Heart left ventricle (tissue), 16 donors: ENCODE results near the gene CBLB. TPM values are rescaled to one million over a fixed set of nuclear protein-coding genes. Genes with fewer than 3 reads are reported as not detected.

Experiments
- ATAC-seq, 4 donors: fragments of 200-7000 bp; cut with Tn5 transposase; one replicate each; pipeline ENCODE4 v1.9.1; 2020 to 2022; ENCODE audit warnings: moderate library complexity in 4 of 4, mild to moderate bottlenecking in 3 of 4, moderate number of reproducible peaks in 1 of 4
- DNase-seq, 5 donors: peaks; one replicate each; pipeline ENCODE4 v3.0.0-alpha.2; 2020
- H3K27ac ChIP-seq, 12 donors: fragments of 200-600 bp; sonication (generic) in 4 of 12; one replicate each; pipeline versions ENCODE4 v1.5.0 to v1.8.0; 2016 to 2022; ENCODE audit warnings: mild to moderate bottlenecking in 2 of 12
- H3K27me3 ChIP-seq, 9 donors: fragments of 200-600 bp; sonication (generic) in 2 of 9; one replicate each; pipeline versions ENCODE4 v1.5.1 to v1.8.0; 2016 to 2022; ENCODE audit warnings: mild to moderate bottlenecking in 3 of 9
- H3K36me3 ChIP-seq, 9 donors: fragments of 200-600 bp; sonication (generic) in 2 of 9; one replicate each; pipeline versions ENCODE4 v1.5.0 to v1.8.0; 2018 to 2022; ENCODE audit warnings: mild to moderate bottlenecking in 2 of 9
- H3K4me1 ChIP-seq, 12 donors: fragments of 200-600 bp; sonication (generic) in 4 of 12; one replicate each; pipeline versions ENCODE4 v1.5.0 to v1.8.0; 2016 to 2022; ENCODE audit warnings: mild to moderate bottlenecking in 3 of 12
- H3K4me3 ChIP-seq, 12 donors: fragments of 200-600 bp; sonication (generic) in 4 of 12; one replicate each; pipeline versions ENCODE4 v1.5.0 to v1.8.0; 2017 to 2022; ENCODE audit warnings: mild to moderate bottlenecking in 9 of 12, moderate library complexity in 4 of 12
- H3K9me3 ChIP-seq, 12 donors: fragments of 200-600 bp; sonication (generic) in 4 of 12; one replicate each; pipeline versions ENCODE4 v1.5.0 to v1.8.0; 2016 to 2022; ENCODE audit warnings: mild to moderate bottlenecking in 1 of 12
- POLR2A ChIP-seq, 2 donors: fragments of 450-650 bp; IDR thresholded peaks; one replicate each; pipeline ENCODE4 v1.6.1; 2017; ENCODE audit warnings: antibody characterized with exemption in 2 of 2, mild to moderate bottlenecking in 2 of 2, moderate library complexity in 2 of 2
- WGBS, 4 donors: extraction: QIAGEN DNeasy Blood & Tissue Kit in 2 of 4; methylation state at CpG; one replicate each; pipeline versions ENCODE4 v1.1.5 to v1.1.7; 2013 to 2018; 5-methylcytosine and 5-hydroxymethylcytosine counted together
- intact Hi-C, 10 donors: fragments of 100-400 bp; cut with DNase I; formaldehyde crosslinking; loops; one replicate each; pipeline versions ENCODE4 v1.11.1 to v1.14.2; 2022
- polyA plus RNA-seq, 2 donors: library from polyadenylated mRNA; stranded (reverse); fragments of 200-250 nt; gene quantifications; one replicate each; pipeline ENCODE4 v1.2.3, GENCODE V29; 2013
- total RNA-seq, 9 donors: library from RNA; depleted of rRNA in 2 of 9; stranded (reverse); fragments of >200 nt in 2 of 9; fragmentation: NEBNext Ultra II Directional in 3 of 9; extraction: Animal tissue kit (Norgen Biotek cat#: 25700) in 3 of 9; gene quantifications; one replicate each; pipeline versions ENCODE4 v1.1.0 to v1.2.4, GENCODE V29; 2016 to 2023
- TF ChIP-seq, protein P1 (sequence below), 12 donors: fragments of 200-600 bp; sonication (generic) in 4 of 12; IDR thresholded peaks; one replicate each; pipeline versions ENCODE4 v1.5.0 to v1.8.0; 2018 to 2022; ENCODE audit warnings: antibody characterized with exemption in 12 of 12, mild to moderate bottlenecking in 5 of 12
- donor health status: ischemic (EF 13 %, LVEDD 7.1; RV severe dilation, severe dysfunction).
- donor health status: healthy with polysubstance abuse.
- donor health status: DM: no; HTN: yes; CAD: no.
- donor health status: DM: no; HTN: no; CAD: no.
- donor health status: ischemic (EF 25% LVEDD 6.9; RV normal size, moderate dysfunction).
- donor health status: ischemic (EF 25% LVEDD 5.7; RV mildly dilated, moderate dysfunction).
- donor health status: healthy.
- donor health status: DM: yes; HTN: yes; CAD: no.
- donor health status: ischemic (EF 35%, LVEDD 5.7; RV mildly dilated, moderate dysfunction).
- donor health status: nonischemic (EF 11% LVEDD 7.7; RV severe dilation, severe dysfunction).
- donor health status: DM: yes; HTN: yes; CAD: no.
- donor health status: PGD.
- donor health status: ischemic (EF 29% LVEDD 5.4; RV normal size, mild dysfunction).
- donor health status: nonischemic (EF 23%, LVEDD 6.1; RV moderate dilation, normal function).

CBLB gene
- total and polyA plus RNA-seq, 11 donors, result 18.6 to 74.4 (median 42.3) TPM

DNA sequence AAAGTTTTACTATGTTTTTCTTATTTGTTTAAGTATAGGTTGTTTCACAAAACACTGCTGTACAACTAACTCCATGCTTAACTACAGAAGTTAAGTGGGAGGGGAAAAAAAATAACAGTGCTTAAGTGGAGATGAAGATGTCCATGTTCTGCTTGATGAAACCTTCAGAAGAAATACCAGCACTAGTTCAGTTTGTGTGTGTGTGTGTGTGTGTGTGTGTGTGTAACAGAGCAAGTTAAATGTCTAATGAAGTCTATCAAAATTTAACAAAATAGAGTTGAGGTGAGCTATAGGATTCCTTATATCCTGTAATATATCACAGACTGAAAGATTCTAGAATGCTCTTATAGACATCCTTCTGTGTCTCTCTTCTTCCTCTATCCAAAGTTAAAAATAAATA is 44.1 kb upstream of the CBLB start:
- Histone ChIP-seq H3K27me3 (no peaks in the 10 kb centered on the region), H3K27ac (no peak overlapping the region), H3K9me3 (peaks cover 0 to 20% (median 6%) of the 10 kb centered on the region in 12 donors), H3K4me1 (peaks cover 0 to 6% (median 2%) of the 10 kb centered on the region in 12 donors), H3K36me3 (no peaks in the 10 kb centered on the region), H3K4me3 (no peak overlapping the region)
- DNase-seq (no peak), ATAC-seq (no peak)
- TF ChIP-seq, protein P1, sequence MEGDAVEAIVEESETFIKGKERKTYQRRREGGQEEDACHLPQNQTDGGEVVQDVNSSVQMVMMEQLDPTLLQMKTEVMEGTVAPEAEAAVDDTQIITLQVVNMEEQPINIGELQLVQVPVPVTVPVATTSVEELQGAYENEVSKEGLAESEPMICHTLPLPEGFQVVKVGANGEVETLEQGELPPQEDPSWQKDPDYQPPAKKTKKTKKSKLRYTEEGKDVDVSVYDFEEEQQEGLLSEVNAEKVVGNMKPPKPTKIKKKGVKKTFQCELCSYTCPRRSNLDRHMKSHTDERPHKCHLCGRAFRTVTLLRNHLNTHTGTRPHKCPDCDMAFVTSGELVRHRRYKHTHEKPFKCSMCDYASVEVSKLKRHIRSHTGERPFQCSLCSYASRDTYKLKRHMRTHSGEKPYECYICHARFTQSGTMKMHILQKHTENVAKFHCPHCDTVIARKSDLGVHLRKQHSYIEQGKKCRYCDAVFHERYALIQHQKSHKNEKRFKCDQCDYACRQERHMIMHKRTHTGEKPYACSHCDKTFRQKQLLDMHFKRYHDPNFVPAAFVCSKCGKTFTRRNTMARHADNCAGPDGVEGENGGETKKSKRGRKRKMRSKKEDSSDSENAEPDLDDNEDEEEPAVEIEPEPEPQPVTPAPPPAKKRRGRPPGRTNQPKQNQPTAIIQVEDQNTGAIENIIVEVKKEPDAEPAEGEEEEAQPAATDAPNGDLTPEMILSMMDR (IDR thresholded peaks at IDR 0.05), result no peak
- TF ChIP-seq POLR2A (IDR thresholded peaks at IDR 0.05), result no peak
- intact Hi-C loops, result no loop called here

DNA sequence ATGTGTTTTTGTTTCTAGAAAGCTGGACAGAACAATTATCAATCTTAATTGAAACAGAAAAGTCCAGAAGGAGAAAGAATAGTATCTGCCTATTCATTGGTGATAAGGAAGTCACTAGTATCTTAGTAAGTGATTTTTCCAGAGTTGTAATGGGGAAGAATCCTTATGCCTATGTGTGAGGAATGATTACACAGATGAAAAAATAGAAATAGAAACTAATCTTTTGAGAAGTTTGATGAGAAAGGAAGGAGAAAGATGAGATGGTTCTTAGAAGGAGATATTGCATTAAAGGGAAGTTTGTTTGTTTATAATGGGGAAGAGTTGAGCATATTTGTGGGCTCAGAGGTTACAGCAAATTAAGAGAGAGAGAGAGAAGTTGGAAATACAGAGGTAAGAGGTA is 42.7 kb upstream of the CBLB start:
- Histone ChIP-seq H3K4me3 (no peak overlapping the region), H3K36me3 (no peaks in the 10 kb centered on the region), H3K27ac (peak overlapping the region in 1 of 12 donors; percentile 42), H3K9me3 (peaks cover 0 to 17% (median 5%) of the 10 kb centered on the region in 12 donors), H3K4me1 (peaks cover 0 to 20% (median 14%) of the 10 kb centered on the region in 12 donors), H3K27me3 (no peaks in the 10 kb centered on the region)
- intact Hi-C loops, result no loop called here
- DNase-seq (no peak), ATAC-seq (no peak)
- TF ChIP-seq, protein P1 (IDR thresholded peaks at IDR 0.05), result no peak
- TF ChIP-seq POLR2A (IDR thresholded peaks at IDR 0.05), result no peak

DNA sequence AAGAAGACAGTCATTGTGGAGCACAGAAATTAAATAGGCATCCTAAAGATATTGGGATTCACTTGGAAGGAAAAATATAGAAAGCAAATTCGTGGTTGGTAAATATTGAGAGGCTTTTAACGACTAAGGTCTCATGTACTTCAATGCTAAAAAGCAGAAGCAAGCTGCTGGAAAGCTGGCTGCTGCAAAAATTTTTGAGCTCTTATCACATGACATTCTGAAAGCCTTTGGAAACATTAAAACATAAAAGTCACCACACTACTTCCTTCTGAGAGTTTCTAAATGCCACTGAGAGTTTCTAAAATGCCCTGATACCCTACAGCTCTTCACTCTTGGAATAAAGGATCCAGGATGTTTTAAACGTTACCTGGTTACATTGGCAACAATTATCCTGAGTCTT is 39.0 kb upstream of the CBLB start:
- WGBS, 4 donors, result 29 to 32% (median 31%) methylated on average over 3 of the region's 3 CpGs
- intact Hi-C loops, result loop anchor here in 3 of 10 donors (2.0 to 5.0 kb wide), 2 partner anchors 39 to 40 kb away; partner anchors contain the start of gene CBLB (in 3 of the 3)

DNA sequence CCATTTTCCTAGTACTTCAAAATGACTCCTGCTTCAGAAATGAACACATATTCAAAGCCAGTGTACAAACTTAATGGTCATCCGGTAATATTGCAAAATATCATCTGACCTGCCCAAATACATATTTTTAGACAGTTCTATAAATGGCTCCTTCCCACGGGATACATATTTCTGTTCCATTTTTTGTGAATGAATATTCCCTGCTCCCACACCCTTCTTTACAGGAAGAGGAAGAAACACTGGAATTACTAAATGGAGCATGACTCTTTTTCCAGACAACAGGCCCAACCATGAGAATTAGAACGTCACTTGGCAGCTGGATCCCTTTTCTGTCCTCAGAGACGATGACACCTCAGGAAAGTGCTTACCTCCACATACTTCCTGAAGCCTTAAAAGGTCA is 38.0 kb upstream of the CBLB start:
- DNase-seq (peak in 4 of 5 donors; percentile 33 to 70 (median 68)), ATAC-seq (peak; percentile 92 to 96 (median 94))
- Histone ChIP-seq H3K27ac (peak overlapping the region; percentile 52 to 77 (median 68)), H3K36me3 (no peaks in the 10 kb centered on the region), H3K27me3 (no peaks in the 10 kb centered on the region), H3K4me1 (peaks cover 0 to 38% (median 28%) of the 10 kb centered on the region in 12 donors), H3K9me3 (no peaks in the 10 kb centered on the region), H3K4me3 (no peak overlapping the region)
- intact Hi-C loops, result loop anchor here in 3 of 10 donors (2.0 to 5.0 kb wide), 2 partner anchors 38 to 40 kb away; partner anchors contain the start of gene CBLB (in 3 of the 3)
- 2 to 14% (median 5%) methylated on average over 4 of the region's 4 CpGs for WGBS, 4 donors
- TF ChIP-seq POLR2A (IDR thresholded peaks at IDR 0.05), result no peak
- TF ChIP-seq, protein P1 (IDR thresholded peaks at IDR 0.05), result no peak

More for the DNA sequence above, 39.0 kb upstream of the CBLB start:
- Histone ChIP-seq H3K36me3 (no peaks in the 10 kb centered on the region), H3K27me3 (no peaks in the 10 kb centered on the region), H3K4me3 (no peak overlapping the region), H3K4me1 (peaks cover 0 to 38% (median 28%) of the 10 kb centered on the region in 12 donors), H3K9me3 (no peaks in the 10 kb centered on the region), H3K27ac (peak overlapping the region in 11 of 12 donors; percentile 32 to 77 (median 64))
- peak in 1 of 5 donors; percentile 23 for DNase-seq
- TF ChIP-seq, protein P1 (IDR thresholded peaks at IDR 0.05), result no peak
- TF ChIP-seq POLR2A (IDR thresholded peaks at IDR 0.05), result no peak
- peak; percentile 6 to 33 (median 12) for ATAC-seq
